Activated naive CD4-positive, alpha-beta T cell treated with anti-CD3 and anti-CD28 coated beads, Interleukin-2, amount 10 ng/mL, durations not matched to agents 7 days and 5 days (primary cell): ENCODE data around the gene DNM1.
A peak's percentile ranks its signal among the peaks of the same experiment; 100 is the strongest.

Source experiments
- CTCF ChIA-PET: fragments of 350-600 bp; sonication (Branson Sonifier 250); formaldehyde crosslinking; loops from one replicate; lab custom pipeline; 2021; ENCODE audit warnings: antibody characterized with exemption; lab: Charles Lee
- DNase-seq: peaks from one replicate; pipeline ENCODE4 v3.0.0-alpha.2; 2020
- H3K27ac Mint-ChIP-seq: one replicate; pipeline ENCODE4 v1.8.0; 2021; ENCODE audit warnings: mild to moderate bottlenecking, moderate library complexity, mixed read lengths
- H3K27me3 Mint-ChIP-seq: one replicate; pipeline ENCODE4 v1.8.0; 2021; ENCODE audit warnings: mild to moderate bottlenecking, mixed read lengths
- H3K36me3 Mint-ChIP-seq: one replicate; pipeline ENCODE4 v1.8.0; 2021; ENCODE audit warnings: mixed read lengths
- H3K4me1 Mint-ChIP-seq: one replicate; pipeline ENCODE4 v1.8.0; 2021; ENCODE audit warnings: mixed read lengths
- H3K4me3 Mint-ChIP-seq: one replicate; pipeline ENCODE4 v1.8.0; 2021; ENCODE audit warnings: mild to moderate bottlenecking, moderate library complexity, mixed read lengths
- H3K9me3 Mint-ChIP-seq: one replicate; pipeline ENCODE4 v1.8.0; 2021; ENCODE audit warnings: mixed read lengths

The DNM1 gene

GRCh38 chr9:128285033-128285784, 82.0 kb downstream of the DNM1 start:
- Mint-ChIP-seq H3K4me1 (peaks cover 5% of the 10 kb centered on the region), H3K4me3 (no peak overlapping the region), H3K27me3 (no peaks in the 10 kb centered on the region), H3K36me3 (peaks cover 1% of the 10 kb centered on the region), H3K27ac (no peak overlapping the region), H3K9me3 (no peaks in the 10 kb centered on the region)
- no peak for DNase-seq
- CTCF ChIA-PET, result interaction anchor here (1.1 kb wide), 1 partner anchor 13 kb away, joined by 3 read pairs; no protein-coding TSS in a partner anchor

- no peaks in the 10 kb centered on the region for H3K9me3 Mint-ChIP-seq
- H3K4me1 Mint-ChIP-seq, result peaks cover 4% of the 10 kb centered on the region
- DNase-seq, result no peak
- no peak overlapping the region for H3K4me3 Mint-ChIP-seq
- CTCF ChIA-PET, result interaction anchor here (1.0 to 1.2 kb wide), 3 partner anchors 9 to 55 kb away, joined by 3 to 4 read pairs (median 3); no protein-coding TSS in a partner anchor
- H3K27me3 Mint-ChIP-seq, result no peaks in the 10 kb centered on the region
- H3K27ac Mint-ChIP-seq, result peak overlapping the region; percentile 72
- H3K36me3 Mint-ChIP-seq, result no peaks in the 10 kb centered on the region
Measured at GRCh38 chr9:128286440-128286839, 83.3 kb downstream of the DNM1 start.

- CTCF ChIA-PET, result interaction anchor here (1.2 to 1.6 kb wide), 2 partner anchors 53 to 150 kb away, joined by 3 to 6 read pairs; no protein-coding TSS in a partner anchor
Measured at GRCh38 chr9:128288273-128289004, 85.3 kb downstream of the DNM1 start.

GRCh38 chr9:128292009-128292408, 88.8 kb downstream of the DNM1 start:
- H3K4me3 Mint-ChIP-seq, result no peak overlapping the region

More at GRCh38 chr9:128288273-128289004, 85.3 kb downstream of the DNM1 start:
- no peaks in the 10 kb centered on the region for H3K36me3 Mint-ChIP-seq
- H3K27me3 Mint-ChIP-seq, result no peaks in the 10 kb centered on the region
- H3K4me3 Mint-ChIP-seq, result no peak overlapping the region
- no peak overlapping the region for H3K27ac Mint-ChIP-seq
- DNase-seq, result no peak
- no peaks in the 10 kb centered on the region for H3K9me3 Mint-ChIP-seq
- H3K4me1 Mint-ChIP-seq, result peaks cover 4% of the 10 kb centered on the region

GRCh38 chr9:128293091-128293490, 89.9 kb downstream of the DNM1 start:
- H3K4me1 Mint-ChIP-seq, result no peaks in the 10 kb centered on the region
- no peaks in the 10 kb centered on the region for H3K36me3 Mint-ChIP-seq
- no peak overlapping the region for H3K4me3 Mint-ChIP-seq
- CTCF ChIA-PET, result interaction anchor here (1.0 to 1.5 kb wide), 3 partner anchors 48 to 119 kb away, joined by 3 to 5 read pairs (median 4); no protein-coding TSS in a partner anchor
- H3K27ac Mint-ChIP-seq, result no peak overlapping the region
- DNase-seq, result no peak
- H3K9me3 Mint-ChIP-seq, result no peaks in the 10 kb centered on the region
- H3K27me3 Mint-ChIP-seq, result no peaks in the 10 kb centered on the region

More at GRCh38 chr9:128292009-128292408, 88.8 kb downstream of the DNM1 start:
- Mint-ChIP-seq H3K4me1 (peaks cover 3% of the 10 kb centered on the region), H3K9me3 (no peaks in the 10 kb centered on the region), H3K27ac (no peak overlapping the region), H3K27me3 (no peaks in the 10 kb centered on the region), H3K36me3 (no peaks in the 10 kb centered on the region)
- DNase-seq, result no peak
- CTCF ChIA-PET, result interaction anchor here (1.2 to 1.5 kb wide), 2 partner anchors 49 to 120 kb away, joined by 4 read pairs; no protein-coding TSS in a partner anchor

- Mint-ChIP-seq H3K9me3 (no peaks in the 10 kb centered on the region), H3K27ac (no peak overlapping the region), H3K4me3 (no peak overlapping the region), H3K36me3 (no peaks in the 10 kb centered on the region), H3K4me1 (no peaks in the 10 kb centered on the region), H3K27me3 (no peaks in the 10 kb centered on the region)
- CTCF ChIA-PET, result interaction anchor here (1.0 to 3.1 kb wide), 2 partner anchors 47 to 104 kb away, joined by 3 to 26 read pairs; no protein-coding TSS in a partner anchor
- no peak for DNase-seq
Measured at GRCh38 chr9:128294142-128294541, 91.0 kb downstream of the DNM1 start.

- H3K4me3 Mint-ChIP-seq, result no peak overlapping the region
- DNase-seq, result no peak
- no peaks in the 10 kb centered on the region for H3K4me1 Mint-ChIP-seq
- H3K27ac Mint-ChIP-seq, result no peak overlapping the region
- H3K36me3 Mint-ChIP-seq, result no peaks in the 10 kb centered on the region
- H3K27me3 Mint-ChIP-seq, result no peaks in the 10 kb centered on the region
- CTCF ChIA-PET, result interaction anchor here (0.8 to 3.1 kb wide), 8 partner anchors 42 to 142 kb away, joined by 3 to 26 read pairs (median 4); no protein-coding TSS in a partner anchor
- no peaks in the 10 kb centered on the region for H3K9me3 Mint-ChIP-seq
Measured at GRCh38 chr9:128296340-128297220, 93.4 kb downstream of the DNM1 start.

- Mint-ChIP-seq H3K36me3 (no peaks in the 10 kb centered on the region), H3K27me3 (no peaks in the 10 kb centered on the region), H3K4me1 (no peaks in the 10 kb centered on the region), H3K4me3 (no peak overlapping the region), H3K27ac (no peak overlapping the region), H3K9me3 (no peaks in the 10 kb centered on the region)
- CTCF ChIA-PET, result interaction anchor here (0.9 to 3.1 kb wide), 9 partner anchors 11 to 141 kb away, joined by 3 to 26 read pairs (median 3); no protein-coding TSS in a partner anchor
- DNase-seq, result no peak
Measured at GRCh38 chr9:128297221-128297773, 94.1 kb downstream of the DNM1 start.

GRCh38 chr9:128298535-128299482, 95.6 kb downstream of the DNM1 start:
- CTCF ChIA-PET, result interaction anchor here (1.1 kb wide), 2 partner anchors 43 to 63 kb away, joined by 3 read pairs; no protein-coding TSS in a partner anchor
- Mint-ChIP-seq H3K9me3 (no peaks in the 10 kb centered on the region), H3K27me3 (no peaks in the 10 kb centered on the region), H3K27ac (no peak overlapping the region), H3K36me3 (no peaks in the 10 kb centered on the region), H3K4me1 (no peaks in the 10 kb centered on the region), H3K4me3 (no peak overlapping the region)
- no peak for DNase-seq

- Mint-ChIP-seq H3K27ac (no peak overlapping the region), H3K36me3 (peaks cover 2% of the 10 kb centered on the region), H3K27me3 (no peaks in the 10 kb centered on the region), H3K4me1 (no peaks in the 10 kb centered on the region), H3K9me3 (no peaks in the 10 kb centered on the region), H3K4me3 (no peak overlapping the region)
- DNase-seq, result no peak
- CTCF ChIA-PET, result interaction anchor here (0.7 to 2.2 kb wide), 4 partner anchors 9 to 37 kb away, joined by 3 to 9 read pairs (median 4); no protein-coding TSS in a partner anchor
Measured at GRCh38 chr9:128304136-128304970, 101.2 kb downstream of the DNM1 start.
